ENCODE measurements around the gene WNK1.

DNA sequence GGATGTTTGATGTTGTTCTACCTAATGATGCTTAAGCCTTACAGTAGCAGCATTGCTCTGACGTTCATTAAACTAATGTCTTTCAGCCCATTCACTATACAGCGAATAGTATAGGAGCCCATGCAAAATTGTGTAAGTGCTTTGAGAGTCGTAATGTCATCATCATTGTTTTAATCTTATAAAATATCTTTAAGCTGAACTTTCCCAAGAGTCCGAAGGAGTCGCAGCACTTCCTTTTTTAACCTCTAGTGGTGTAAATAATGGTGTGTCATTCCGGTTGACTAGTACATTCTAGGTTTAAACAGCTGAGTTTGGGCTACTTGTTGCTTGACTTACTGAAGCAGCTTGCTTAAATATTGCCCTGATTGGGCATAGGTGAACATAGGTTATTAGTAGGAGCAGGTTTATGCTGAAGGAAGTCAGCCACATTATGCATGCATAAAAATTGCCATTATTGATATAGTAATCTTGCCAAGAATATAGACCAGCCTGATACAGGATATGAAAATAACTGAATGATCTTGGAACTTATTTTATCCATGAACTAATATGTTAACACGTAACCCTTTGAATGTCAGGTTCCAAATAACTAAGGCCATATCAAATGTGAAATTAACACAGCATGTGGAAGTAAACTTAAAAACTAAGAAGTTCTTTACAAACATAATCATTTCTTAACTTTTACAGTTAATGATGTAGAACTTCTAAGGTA lies 2.6 kb downstream of the WNK1 start:
- no peak for TF ChIP-seq TAF1 (IDR thresholded peaks at IDR 0.05; ENCODE audit: borderline replicate concordance, low read depth, low read length)
- TF ChIP-seq POLR2AphosphoS5 (IDR thresholded peaks at IDR 0.05; ENCODE audit: low read depth, low read length), result no peak
- no peak for TF ChIP-seq POLR2A (IDR thresholded peaks at IDR 0.05; ENCODE audit: low read depth, low read length)
